Caco-2 (cell line): ENCODE data around the gene C2orf80. TPM values are rescaled to one million over a fixed set of nuclear protein-coding genes. Genes with fewer than 3 reads are reported as not detected.

ENCODE experiments used
- BruUV-seq: library from RNA; stranded (reverse); fragments of 400-500 nt; replicated peaks from 2 replicates; lab custom pipeline; 2021; lab: Mats Ljungman, UMichigan
- CTCF ChIA-PET: fragments of 300-600 bp; sonication (Branson Sonifier 250); formaldehyde crosslinking; loops from one replicate; lab custom pipeline; 2022; ENCODE audit warnings: antibody characterized with exemption; lab: Charles Lee
- POLR2A ChIA-PET: fragments of 300-600 bp; sonication (Branson Sonifier 250); formaldehyde crosslinking; loops from one replicate; lab custom pipeline; 2022; ENCODE audit warnings: antibody characterized with exemption; lab: Charles Lee
- DNase-seq, 2 experiments: peaks; one replicate each; pipeline versions ENCODE4 v3.0.0 to v3.0.0-alpha.2; 2020 to 2022
- H3K27me3 ChIP-seq: replicated peaks from 2 replicates; pipeline ENCODE4 v1.6.0; 2011; ENCODE audit warnings: low read length; ENCODE audit not compliant: control insufficient read depth, insufficient read depth
- H3K36me3 ChIP-seq: 2 replicates; pipeline ENCODE4 v1.5.1; 2011; ENCODE audit warnings: low read length; ENCODE audit not compliant: control insufficient read depth, insufficient read depth
- H3K4me1 ChIP-seq: fragments of 250-450 bp; sonication (Bioruptor Pico); 2 replicates; pipeline ENCODE4 v1.5.1; 2020; ENCODE audit warnings: mild to moderate bottlenecking
- H3K4me3 ChIP-seq: 2 replicates; pipeline ENCODE4 v1.5.1; 2011; ENCODE audit warnings: low read depth, mild to moderate bottlenecking, control low read depth, low read length
- H3K9me3 ChIP-seq: fragments of 250-450 bp; sonication (Bioruptor Pico); 2 replicates; pipeline ENCODE4 v1.5.1; 2020; ENCODE audit warnings: mild to moderate bottlenecking, moderate library complexity
- H3K27ac Mint-ChIP-seq: one replicate; pipeline ENCODE4 v1.8.0; 2022; ENCODE audit warnings: mixed read lengths; ENCODE audit not compliant: unreplicated experiment
- H3K27me3 Mint-ChIP-seq: one replicate; pipeline ENCODE4 v1.8.0; 2022; ENCODE audit warnings: mixed read lengths; ENCODE audit not compliant: insufficient read depth, unreplicated experiment
- H3K36me3 Mint-ChIP-seq: one replicate; pipeline ENCODE4 v1.8.0; 2022; ENCODE audit warnings: mild to moderate bottlenecking, mixed read lengths; ENCODE audit not compliant: insufficient read depth, unreplicated experiment
- H3K4me1 Mint-ChIP-seq: one replicate; pipeline ENCODE4 v1.8.0; 2022; ENCODE audit warnings: low read depth, mixed read lengths; ENCODE audit not compliant: unreplicated experiment
- H3K4me3 Mint-ChIP-seq: one replicate; pipeline ENCODE4 v1.8.0; 2022; ENCODE audit warnings: mild to moderate bottlenecking, moderate library complexity, mixed read lengths; ENCODE audit not compliant: unreplicated experiment
- H3K9me3 Mint-ChIP-seq: one replicate; pipeline ENCODE4 v1.8.0; 2022; ENCODE audit warnings: mixed read lengths; ENCODE audit not compliant: unreplicated experiment
- CTCF ChIP-seq, 2 experiments: fragments of 200-600 bp in 1 of 2; IDR thresholded peaks; 1 replicate in 1 of 2; 2 replicates in 1 of 2; pipeline versions ENCODE4 v1.5.1 to v1.8.0; 2011 to 2022; ENCODE audit warnings: antibody characterized with exemption in 1 of 2, control low read depth in 1 of 2, inconsistent platforms in 1 of 2, low read depth in 1 of 2, low read length in 1 of 2, mild to moderate bottlenecking in 1 of 2, moderate library complexity in 1 of 2; ENCODE audit not compliant: insufficient read depth in 1 of 2, severe bottlenecking in 1 of 2, unreplicated experiment in 1 of 2
- intact Hi-C: fragments of 100-400 bp; cut with micrococcal nuclease; formaldehyde crosslinking; loops from one replicate; pipeline ENCODE4 v1.10.0; 2022; ENCODE audit not compliant: unreplicated experiment
- total RNA-seq: library from RNA; stranded (reverse); gene quantifications from 2 replicates; pipeline ENCODE4 v1.2.3, GENCODE V29; 2022

C2orf80 gene
- total RNA-seq, 1 experiment from 2014 or later: not detected

DNA sequence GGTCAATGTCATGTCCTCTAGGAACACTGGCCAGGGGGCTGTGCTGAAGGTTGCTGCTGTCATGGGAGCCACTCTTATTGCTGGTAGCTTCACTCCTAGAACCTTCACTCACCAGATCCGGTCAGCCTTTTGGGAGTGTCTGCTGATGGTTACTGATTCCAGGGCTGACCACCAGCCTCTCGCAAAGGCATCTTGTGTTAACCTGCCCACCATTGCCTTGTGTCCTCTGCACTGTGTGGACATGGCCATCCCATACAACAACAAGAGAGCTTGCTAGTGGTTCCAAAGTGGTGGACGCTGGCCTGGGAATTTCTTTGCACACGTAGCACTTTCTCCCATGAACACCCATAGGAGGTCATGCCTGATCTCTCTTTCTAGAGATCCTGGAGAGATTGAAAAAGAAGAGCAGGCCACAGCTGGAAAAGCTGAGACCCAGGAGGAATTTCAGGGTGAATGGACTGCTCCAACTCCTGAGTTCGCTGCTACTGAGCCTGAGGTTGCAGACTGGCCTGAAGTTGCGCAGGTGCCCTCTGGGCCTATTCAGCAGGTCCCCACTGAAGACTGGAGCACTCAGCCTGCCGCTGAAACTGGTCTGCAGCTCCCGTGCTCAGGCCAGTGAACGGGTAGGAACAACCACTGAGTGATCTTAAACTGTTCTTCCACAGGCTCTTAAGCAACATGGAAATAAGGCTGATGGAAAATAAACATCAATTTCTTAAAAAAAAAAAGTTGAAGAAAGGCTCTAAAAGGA, 18.7 kb upstream of the C2orf80 start:
- Mint-ChIP-seq H3K4me3 (no peak overlapping the region), H3K36me3 (no peaks in the 10 kb centered on the region), H3K4me1 (no peaks in the 10 kb centered on the region), H3K27ac (no peak overlapping the region), H3K9me3 (no peaks in the 10 kb centered on the region), H3K27me3 (no peaks in the 10 kb centered on the region)
- TF ChIP-seq CTCF (IDR thresholded peaks at IDR 0.05; ENCODE audit: insufficient read depth in 1 of 2, low read depth in 1 of 2, low read length in 1 of 2, severe bottlenecking in 1 of 2, unreplicated experiment in 1 of 2): no peak
- Histone ChIP-seq H3K36me3 (no peaks in the 10 kb centered on the region), H3K27me3 (no peaks in the 10 kb centered on the region; the same call in 1 of the 2 replicates), H3K4me1 (no peaks in the 10 kb centered on the region), H3K4me3 (no peak overlapping the region), H3K9me3 (no peaks in the 10 kb centered on the region)
- ChIA-PET POLR2A (no interaction called here), CTCF (no interaction called here)
- BruUV-seq: no TSS peak
- intact Hi-C loops: no loop called here
- no peak for DNase-seq

GRCh38 chr2:208207769-208208168, 17.9 kb upstream of the C2orf80 start:
- Histone ChIP-seq H3K36me3 (no peaks in the 10 kb centered on the region), H3K4me1 (no peaks in the 10 kb centered on the region), H3K4me3 (no peak overlapping the region), H3K27me3 (no peaks in the 10 kb centered on the region; the same call in 1 of the 2 replicates), H3K9me3 (no peaks in the 10 kb centered on the region)
- intact Hi-C loops: no loop called here
- Mint-ChIP-seq H3K9me3 (no peaks in the 10 kb centered on the region), H3K27me3 (no peaks in the 10 kb centered on the region), H3K36me3 (no peaks in the 10 kb centered on the region), H3K4me1 (no peaks in the 10 kb centered on the region), H3K27ac (no peak overlapping the region), H3K4me3 (no peak overlapping the region)
- TF ChIP-seq CTCF (IDR thresholded peaks at IDR 0.05; ENCODE audit: insufficient read depth in 1 of 2, low read depth in 1 of 2, low read length in 1 of 2, severe bottlenecking in 1 of 2, unreplicated experiment in 1 of 2): no peak
- ChIA-PET CTCF (no interaction called here), POLR2A (no interaction called here)
- no peak for DNase-seq
- BruUV-seq: no TSS peak

- no peaks in the 10 kb centered on the region for H3K27me3 Mint-ChIP-seq
- H3K36me3 Mint-ChIP-seq: no peaks in the 10 kb centered on the region
- Histone ChIP-seq H3K4me1 (no peaks in the 10 kb centered on the region), H3K4me3 (no peak overlapping the region), H3K27me3 (no peaks in the 10 kb centered on the region; the same call in 1 of the 2 replicates), H3K9me3 (no peaks in the 10 kb centered on the region), H3K36me3 (no peaks in the 10 kb centered on the region)
- H3K4me3 Mint-ChIP-seq: no peak overlapping the region
- POLR2A ChIA-PET: no interaction called here
- CTCF ChIA-PET: no interaction called here
- intact Hi-C loops: no loop called here
- no peak for DNase-seq
- no TSS peak for BruUV-seq
- H3K27ac Mint-ChIP-seq: no peak overlapping the region
- TF ChIP-seq CTCF (IDR thresholded peaks at IDR 0.05; ENCODE audit: insufficient read depth in 1 of 2, low read depth in 1 of 2, low read length in 1 of 2, severe bottlenecking in 1 of 2, unreplicated experiment in 1 of 2): no peak
- no peaks in the 10 kb centered on the region for H3K4me1 Mint-ChIP-seq
- no peaks in the 10 kb centered on the region for H3K9me3 Mint-ChIP-seq
These were observed 14.3 kb upstream of the C2orf80 start for GRCh38 chr2:208204166-208204565.
